ENCODE results near the gene CABP7.

DNA sequence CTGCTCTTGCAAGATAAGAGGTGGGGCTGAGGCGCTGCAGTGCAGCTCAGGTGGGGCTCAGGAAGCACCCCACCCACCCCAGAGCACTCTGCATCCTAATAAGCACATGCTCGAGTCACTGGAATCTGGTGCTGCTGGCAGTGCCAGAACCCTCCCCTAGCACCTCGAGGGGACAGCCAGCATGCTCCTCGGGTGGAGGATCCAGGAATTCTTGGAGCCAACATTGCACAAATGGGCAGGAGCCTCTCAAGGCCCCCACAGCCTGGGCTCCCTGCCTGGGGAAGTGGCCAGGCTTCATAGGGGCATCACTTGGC, 27.5 kb upstream of the CABP7 start:
- TF ChIP-seq, protein P1, sequence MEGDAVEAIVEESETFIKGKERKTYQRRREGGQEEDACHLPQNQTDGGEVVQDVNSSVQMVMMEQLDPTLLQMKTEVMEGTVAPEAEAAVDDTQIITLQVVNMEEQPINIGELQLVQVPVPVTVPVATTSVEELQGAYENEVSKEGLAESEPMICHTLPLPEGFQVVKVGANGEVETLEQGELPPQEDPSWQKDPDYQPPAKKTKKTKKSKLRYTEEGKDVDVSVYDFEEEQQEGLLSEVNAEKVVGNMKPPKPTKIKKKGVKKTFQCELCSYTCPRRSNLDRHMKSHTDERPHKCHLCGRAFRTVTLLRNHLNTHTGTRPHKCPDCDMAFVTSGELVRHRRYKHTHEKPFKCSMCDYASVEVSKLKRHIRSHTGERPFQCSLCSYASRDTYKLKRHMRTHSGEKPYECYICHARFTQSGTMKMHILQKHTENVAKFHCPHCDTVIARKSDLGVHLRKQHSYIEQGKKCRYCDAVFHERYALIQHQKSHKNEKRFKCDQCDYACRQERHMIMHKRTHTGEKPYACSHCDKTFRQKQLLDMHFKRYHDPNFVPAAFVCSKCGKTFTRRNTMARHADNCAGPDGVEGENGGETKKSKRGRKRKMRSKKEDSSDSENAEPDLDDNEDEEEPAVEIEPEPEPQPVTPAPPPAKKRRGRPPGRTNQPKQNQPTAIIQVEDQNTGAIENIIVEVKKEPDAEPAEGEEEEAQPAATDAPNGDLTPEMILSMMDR (optimal IDR thresholded peaks at IDR 0.05 in 1 of 3, IDR thresholded peaks at IDR 0.05 in 1 of 3, conservative IDR thresholded peaks at IDR 0.05 in 1 of 3; ENCODE audit: extremely low read depth in 1 of 3, insufficient read depth in 2 of 3, low read length in 3 of 3) = no peak
- no peak for TF ChIP-seq EZH2 (IDR thresholded peaks at IDR 0.05; ENCODE audit: low read length)
